NCI-H1092 (cell line): ENCODE data around the gene ZCCHC18.

Experiments used
- DNase-seq: peaks from one replicate; lab custom pipeline; 2025; lab: John Stamatoyannopoulos, UW

The ZCCHC18 gene

GRCh38 chrX:104134583-104135261 lies 22.4 kb downstream of the ZCCHC18 start:
- no peak for DNase-seq

DNA sequence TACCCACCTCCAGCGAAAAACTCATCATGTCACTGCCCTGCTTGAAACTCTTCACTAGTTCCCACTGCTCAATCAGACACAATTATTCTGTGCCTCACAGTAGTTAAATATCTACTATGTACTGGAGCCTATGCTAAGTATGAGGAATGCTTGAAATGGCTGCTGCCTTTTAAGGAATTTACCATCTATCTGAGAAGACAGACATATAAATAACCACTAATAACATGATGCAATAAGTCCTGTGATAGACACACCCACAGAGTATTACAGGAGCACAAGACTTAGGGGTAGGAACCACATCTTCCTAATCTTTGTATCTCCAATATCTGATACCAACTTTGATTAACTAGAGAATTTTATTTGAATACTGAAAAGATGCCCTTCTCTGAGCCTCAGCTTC lies 23.4 kb downstream of the ZCCHC18 start:
- no peak for DNase-seq

DNA sequence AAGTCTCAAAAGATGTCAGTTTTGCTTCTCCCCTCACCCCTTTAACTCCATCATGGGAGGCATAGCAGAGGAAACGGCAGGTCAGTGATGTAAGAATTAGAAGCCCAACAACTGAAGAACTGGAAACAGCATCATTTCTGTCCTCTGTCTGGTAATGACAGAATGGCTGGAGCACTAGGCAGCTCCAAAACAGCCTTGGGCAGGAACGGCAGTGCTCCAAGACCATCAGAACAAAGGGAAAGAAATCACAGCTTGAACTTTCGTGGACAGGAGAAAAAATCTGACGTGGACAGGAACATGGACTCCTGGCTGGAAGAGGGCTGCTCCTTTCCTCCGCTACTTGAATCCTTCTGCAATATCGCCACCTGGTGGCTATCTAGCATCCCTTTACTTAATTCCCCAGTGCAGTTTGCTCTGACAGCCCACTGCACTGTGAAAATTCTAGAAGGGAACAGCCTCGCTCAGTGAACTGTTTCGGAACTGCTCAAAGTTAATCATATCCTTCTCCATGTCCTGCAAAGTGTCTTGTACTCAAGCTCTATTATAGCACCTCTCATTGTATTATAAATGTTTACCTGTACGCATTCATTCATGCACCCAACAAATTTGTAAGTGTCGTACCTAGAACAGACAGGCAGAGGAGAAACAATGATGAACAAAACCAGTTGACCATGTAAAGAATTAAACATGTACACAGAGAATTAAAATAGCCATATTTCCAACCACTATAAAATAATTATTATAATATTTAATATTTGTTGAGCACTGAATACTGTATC lies 24.1 kb downstream of the ZCCHC18 start:
- peak; percentile 87 for DNase-seq

DNA sequence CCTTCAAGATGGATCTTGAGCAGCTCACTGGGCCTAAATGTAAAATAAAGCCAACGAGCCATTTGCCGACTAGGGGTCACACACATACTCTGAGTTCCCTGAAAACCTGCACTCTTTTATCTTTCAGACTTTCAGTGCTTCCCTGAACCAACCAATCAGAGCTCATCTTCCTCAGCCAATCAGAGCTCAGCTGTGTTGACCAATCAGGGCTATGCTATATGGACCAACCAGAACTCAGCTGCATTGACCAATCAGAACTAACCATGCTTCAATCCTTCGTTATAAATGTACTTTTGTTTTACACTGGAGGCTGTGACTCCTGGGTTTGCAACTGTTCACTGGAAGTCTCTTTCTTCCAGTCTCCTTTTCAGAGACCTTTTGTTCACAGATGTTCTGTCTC lies 25.2 kb downstream of the ZCCHC18 start:
- DNase-seq = no peak

DNA sequence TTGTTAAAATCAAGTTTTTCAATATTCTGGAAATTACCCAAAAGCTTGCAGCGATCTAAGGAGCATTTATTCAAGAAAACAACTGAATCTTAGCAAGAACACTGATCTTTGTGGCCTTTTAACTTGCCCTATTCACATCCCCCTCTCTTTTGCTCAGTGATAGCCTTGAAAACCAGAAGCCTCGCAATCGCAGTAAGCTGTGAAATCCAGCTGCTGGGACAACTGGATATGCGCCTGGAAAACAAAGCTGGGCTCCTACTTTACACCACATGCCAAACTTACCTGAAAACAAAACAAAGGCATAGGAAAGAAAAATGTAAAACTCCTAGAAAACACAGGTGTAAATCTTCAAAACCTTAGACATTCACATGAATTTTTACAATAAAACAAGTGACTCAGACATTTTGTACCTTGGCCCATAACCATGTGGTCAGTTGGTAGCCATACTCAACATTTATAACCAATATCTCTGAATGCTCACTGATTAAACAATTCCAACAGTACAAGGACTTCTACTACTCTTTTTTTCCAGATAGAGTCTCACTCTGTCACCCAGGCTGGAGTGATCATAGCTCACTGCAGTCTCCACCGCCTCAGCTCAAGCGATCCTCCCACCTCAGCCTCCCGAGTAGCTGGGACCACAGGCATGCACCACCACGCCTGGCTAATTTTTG lies 28.9 kb downstream of the ZCCHC18 start:
- DNase-seq = no peak

DNA sequence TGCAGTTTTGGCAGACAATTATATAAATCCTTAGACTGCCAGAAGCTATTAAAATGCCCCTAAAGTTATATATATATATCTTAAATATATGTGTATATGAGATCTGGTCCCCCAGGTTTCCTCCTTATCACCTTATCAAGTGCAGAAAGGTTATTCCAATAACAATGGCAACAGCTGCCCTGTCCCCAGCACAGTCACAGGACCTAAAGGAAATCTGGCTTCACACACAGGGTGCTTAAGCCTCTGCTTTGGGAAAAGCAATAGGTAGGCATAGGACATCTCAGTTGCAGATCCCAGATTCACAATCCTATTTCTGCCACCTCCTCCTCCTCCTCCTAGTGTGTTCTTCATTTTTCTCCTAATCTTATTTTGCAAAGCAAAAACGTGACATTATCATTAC lies 38.7 kb downstream of the ZCCHC18 start:
- DNase-seq = no peak

DNA sequence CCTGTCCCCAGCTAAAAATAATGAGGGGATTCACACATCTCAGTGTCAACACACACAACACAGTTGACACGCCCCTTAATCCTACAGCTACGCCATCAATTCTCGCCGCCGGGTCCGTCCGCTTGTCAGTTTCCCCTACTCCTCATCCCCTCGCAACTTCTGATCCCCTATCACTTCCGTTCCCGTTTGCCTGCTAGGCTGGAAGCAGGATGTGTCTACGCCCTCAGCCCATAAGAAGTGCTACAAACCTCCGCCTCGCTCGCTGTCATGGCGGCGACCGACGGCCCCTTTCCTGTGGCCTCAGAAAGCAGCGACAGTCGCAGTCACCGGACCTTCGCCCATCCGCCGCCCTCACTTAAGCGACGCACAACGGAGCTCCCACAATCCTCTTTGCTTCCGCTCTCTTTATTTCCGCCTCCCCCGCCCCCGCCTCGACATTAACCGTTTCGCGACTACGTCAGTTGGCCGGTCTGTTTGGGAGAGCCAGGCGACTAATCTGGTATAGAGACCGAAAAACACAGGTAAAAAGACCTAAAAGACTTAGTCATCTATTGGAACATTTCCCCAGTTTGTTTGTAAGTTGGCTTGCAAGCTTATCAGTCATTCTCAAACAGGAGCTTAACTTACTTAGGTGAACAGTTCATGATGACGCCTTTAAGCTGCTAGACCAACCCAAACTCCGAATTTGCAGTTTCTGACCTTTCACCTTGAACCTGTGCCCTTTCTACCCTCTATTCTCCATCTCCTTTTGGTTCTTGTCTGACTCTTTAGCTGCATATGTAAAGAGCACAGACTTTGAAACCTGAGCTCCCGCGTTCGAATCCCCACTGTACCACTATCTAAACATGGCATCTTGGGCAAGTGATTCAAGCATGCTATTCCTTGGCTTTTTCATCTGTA lies 44.6 kb downstream of the ZCCHC18 start, which contains the start of gene SLC25A53:
SLC25A53 (minus strand) TSS at position 380 of the 900 bp plus-strand sequence. CDS start 51,752 bp downstream, outside the sequence.
- DNase-seq = peak; percentile 93
